Measurements from ENCODE around the gene ARL14EPL.

Gene ARL14EPL

GRCh38 chr5:116032094-116032517 lies at the start of gene ARL14EPL:
TSS of gene ARL14EPL (plus strand) at chr5:116032472. CDS start at chr5:116051466, 18,994 bp downstream.
- H4K20me1 ChIP-seq (ENCODE audit: low read depth, low read length), result no peaks in the 10 kb centered on the region
- H3K27ac ChIP-seq (ENCODE audit: low read depth, low read length), result no peak within 1 kb of the TSS
- H3K79me2 ChIP-seq (ENCODE audit: insufficient read depth, low read length), result no peaks in the 10 kb centered on the region
- no peaks in the 10 kb centered on the region for H3F3A ChIP-seq (ENCODE audit: insufficient read depth)
- H2AFZ ChIP-seq (ENCODE audit: low read depth, low read length, severe bottlenecking), result peak within 1 kb of the TSS; percentile 46
- H3K4me3 ChIP-seq (ENCODE audit: insufficient read depth, low read length, poor library complexity, severe bottlenecking), result no peak within 1 kb of the TSS
- TF ChIP-seq, protein P1, sequence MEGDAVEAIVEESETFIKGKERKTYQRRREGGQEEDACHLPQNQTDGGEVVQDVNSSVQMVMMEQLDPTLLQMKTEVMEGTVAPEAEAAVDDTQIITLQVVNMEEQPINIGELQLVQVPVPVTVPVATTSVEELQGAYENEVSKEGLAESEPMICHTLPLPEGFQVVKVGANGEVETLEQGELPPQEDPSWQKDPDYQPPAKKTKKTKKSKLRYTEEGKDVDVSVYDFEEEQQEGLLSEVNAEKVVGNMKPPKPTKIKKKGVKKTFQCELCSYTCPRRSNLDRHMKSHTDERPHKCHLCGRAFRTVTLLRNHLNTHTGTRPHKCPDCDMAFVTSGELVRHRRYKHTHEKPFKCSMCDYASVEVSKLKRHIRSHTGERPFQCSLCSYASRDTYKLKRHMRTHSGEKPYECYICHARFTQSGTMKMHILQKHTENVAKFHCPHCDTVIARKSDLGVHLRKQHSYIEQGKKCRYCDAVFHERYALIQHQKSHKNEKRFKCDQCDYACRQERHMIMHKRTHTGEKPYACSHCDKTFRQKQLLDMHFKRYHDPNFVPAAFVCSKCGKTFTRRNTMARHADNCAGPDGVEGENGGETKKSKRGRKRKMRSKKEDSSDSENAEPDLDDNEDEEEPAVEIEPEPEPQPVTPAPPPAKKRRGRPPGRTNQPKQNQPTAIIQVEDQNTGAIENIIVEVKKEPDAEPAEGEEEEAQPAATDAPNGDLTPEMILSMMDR (IDR thresholded peaks at IDR 0.05; ENCODE audit: insufficient read depth, low read length, poor library complexity, severe bottlenecking), result no peak
- TF ChIP-seq EZH2phosphoT487 (conservative IDR thresholded peaks at IDR 0.05; ENCODE audit: low read length), result no peak
- no peak within 1 kb of the TSS for H3K9ac ChIP-seq (ENCODE audit: low read length)
- H3K9me2 ChIP-seq (replicated peaks; ENCODE audit: insufficient read depth, low read length), result no peaks in the 10 kb centered on the region
- no peaks in the 10 kb centered on the region for H3K9me3 ChIP-seq (ENCODE audit: insufficient read depth, low read length)
- H3K36me3 ChIP-seq (ENCODE audit: low read length), result no peaks in the 10 kb centered on the region
- H3K27me3 ChIP-seq (ENCODE audit: low read length), result no peaks in the 10 kb centered on the region
- peak within 1 kb of the TSS; percentile 31 for H3K4me2 ChIP-seq (ENCODE audit: low read depth, low read length, poor library complexity, severe bottlenecking)

- H3K4me3 ChIP-seq (ENCODE audit: insufficient read depth, low read length, poor library complexity, severe bottlenecking), result no peak overlapping the region
- H3K79me2 ChIP-seq (ENCODE audit: insufficient read depth, low read length), result no peaks in the 10 kb centered on the region
- no peaks in the 10 kb centered on the region for H3K9me2 ChIP-seq (replicated peaks; ENCODE audit: insufficient read depth, low read length)
- no peak overlapping the region for H3K4me2 ChIP-seq (ENCODE audit: low read depth, low read length, poor library complexity, severe bottlenecking)
- H3K27ac ChIP-seq (ENCODE audit: low read depth, low read length), result no peak overlapping the region
- H3K9me3 ChIP-seq (ENCODE audit: insufficient read depth, low read length), result no peaks in the 10 kb centered on the region
- no peak overlapping the region for H3K9ac ChIP-seq (ENCODE audit: low read length)
- H3K36me3 ChIP-seq (ENCODE audit: low read length), result no peaks in the 10 kb centered on the region
- H3K27me3 ChIP-seq (ENCODE audit: low read length), result no peaks in the 10 kb centered on the region
- H3F3A ChIP-seq (ENCODE audit: insufficient read depth), result no peaks in the 10 kb centered on the region
- TF ChIP-seq, protein P1 (IDR thresholded peaks at IDR 0.05; ENCODE audit: insufficient read depth, low read length, poor library complexity, severe bottlenecking), result no peak
- no peak overlapping the region for H2AFZ ChIP-seq (ENCODE audit: low read depth, low read length, severe bottlenecking)
- H4K20me1 ChIP-seq (ENCODE audit: low read depth, low read length), result no peaks in the 10 kb centered on the region
These were observed 48.8 kb upstream of the ARL14EPL start for GRCh38 chr5:115983519-115983918.

DNA sequence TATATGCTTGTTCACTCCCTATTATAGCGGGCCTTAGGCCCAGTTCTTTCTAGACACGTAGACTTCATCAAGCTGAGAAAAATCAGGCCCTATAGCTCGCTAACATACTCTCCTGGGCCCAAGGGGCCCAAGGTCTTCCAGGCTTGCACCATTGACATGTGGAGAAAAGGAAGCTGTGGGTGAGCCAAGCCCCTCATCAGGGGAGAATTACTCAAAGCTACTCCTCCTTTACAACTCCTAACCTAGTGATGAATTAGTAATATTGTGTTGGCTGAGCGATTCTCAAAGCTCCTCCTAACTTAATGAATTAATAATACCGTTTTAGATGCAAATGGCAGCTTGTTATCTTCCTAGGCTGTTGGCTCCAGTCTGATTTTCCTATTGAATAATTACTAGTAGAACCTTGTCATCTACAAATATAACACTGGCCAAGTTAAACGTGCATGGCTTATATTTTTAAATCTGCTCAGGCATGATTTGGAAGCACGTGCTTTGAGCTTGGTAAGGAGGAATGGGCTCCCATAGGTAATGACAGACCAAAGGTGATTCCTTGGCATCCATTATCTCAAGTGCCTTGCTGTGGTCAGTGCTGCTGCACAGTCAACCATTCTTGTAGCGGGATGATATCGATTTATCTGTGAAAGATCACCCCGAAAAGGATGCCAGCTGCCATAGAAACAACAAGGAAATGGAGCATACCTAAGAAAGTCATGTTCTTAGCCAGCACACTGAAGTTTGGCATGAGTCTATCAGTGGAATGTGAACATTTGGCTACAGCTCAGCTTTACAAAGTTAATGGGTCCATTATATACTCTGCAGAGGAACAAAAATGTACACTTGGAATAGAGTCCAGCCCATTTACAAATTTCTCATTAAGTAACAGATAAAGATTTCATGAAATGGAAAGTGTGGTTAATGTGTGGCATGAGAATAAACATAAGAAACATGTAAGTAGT lies 46.2 kb upstream of the ARL14EPL start:
- Histone ChIP-seq H3K9ac (ENCODE audit: low read length) (no peak overlapping the region), H4K20me1 (ENCODE audit: low read depth, low read length) (no peaks in the 10 kb centered on the region), H3K4me2 (ENCODE audit: low read depth, low read length, poor library complexity, severe bottlenecking) (no peak overlapping the region), H3K9me3 (ENCODE audit: insufficient read depth, low read length) (no peaks in the 10 kb centered on the region), H3F3A (ENCODE audit: insufficient read depth) (no peaks in the 10 kb centered on the region), H2AFZ (ENCODE audit: low read depth, low read length, severe bottlenecking) (no peak overlapping the region), H3K27ac (ENCODE audit: low read depth, low read length) (no peak overlapping the region), H3K79me2 (ENCODE audit: insufficient read depth, low read length) (no peaks in the 10 kb centered on the region), H3K27me3 (ENCODE audit: low read length) (no peaks in the 10 kb centered on the region), H3K36me3 (ENCODE audit: low read length) (no peaks in the 10 kb centered on the region), H3K9me2 (replicated peaks; ENCODE audit: insufficient read depth, low read length) (no peaks in the 10 kb centered on the region), H3K4me3 (ENCODE audit: insufficient read depth, low read length, poor library complexity, severe bottlenecking) (no peak overlapping the region)
- TF ChIP-seq, protein P1 (IDR thresholded peaks at IDR 0.05; ENCODE audit: insufficient read depth, low read length, poor library complexity, severe bottlenecking), result no peak
- TF ChIP-seq EZH2phosphoT487 (conservative IDR thresholded peaks at IDR 0.05; ENCODE audit: low read length), result no peak

Data from SU-DHL-6 (cell line).